ENCODE results near the gene HSF5.

DNA sequence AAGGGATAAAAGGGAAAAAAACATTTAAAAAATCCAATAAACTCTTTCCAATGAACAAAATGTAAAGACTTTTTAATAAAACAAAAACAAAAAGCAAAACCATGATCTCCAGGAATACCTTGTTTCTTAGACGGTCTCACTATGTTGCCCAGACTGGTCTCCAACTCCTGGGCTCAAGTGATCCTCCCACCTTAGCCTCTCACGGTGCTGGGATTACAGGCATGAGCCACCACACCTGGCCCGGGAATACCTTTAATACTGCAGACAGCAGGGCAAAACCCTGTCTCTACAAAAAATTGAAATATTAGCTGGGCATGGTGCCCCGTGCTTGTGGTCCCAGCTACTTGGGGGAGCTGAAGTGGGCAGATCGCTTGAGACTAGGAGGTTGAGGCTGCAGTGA is 78.8 kb downstream of the HSF5 start:
- TF ChIP-seq, protein P1, sequence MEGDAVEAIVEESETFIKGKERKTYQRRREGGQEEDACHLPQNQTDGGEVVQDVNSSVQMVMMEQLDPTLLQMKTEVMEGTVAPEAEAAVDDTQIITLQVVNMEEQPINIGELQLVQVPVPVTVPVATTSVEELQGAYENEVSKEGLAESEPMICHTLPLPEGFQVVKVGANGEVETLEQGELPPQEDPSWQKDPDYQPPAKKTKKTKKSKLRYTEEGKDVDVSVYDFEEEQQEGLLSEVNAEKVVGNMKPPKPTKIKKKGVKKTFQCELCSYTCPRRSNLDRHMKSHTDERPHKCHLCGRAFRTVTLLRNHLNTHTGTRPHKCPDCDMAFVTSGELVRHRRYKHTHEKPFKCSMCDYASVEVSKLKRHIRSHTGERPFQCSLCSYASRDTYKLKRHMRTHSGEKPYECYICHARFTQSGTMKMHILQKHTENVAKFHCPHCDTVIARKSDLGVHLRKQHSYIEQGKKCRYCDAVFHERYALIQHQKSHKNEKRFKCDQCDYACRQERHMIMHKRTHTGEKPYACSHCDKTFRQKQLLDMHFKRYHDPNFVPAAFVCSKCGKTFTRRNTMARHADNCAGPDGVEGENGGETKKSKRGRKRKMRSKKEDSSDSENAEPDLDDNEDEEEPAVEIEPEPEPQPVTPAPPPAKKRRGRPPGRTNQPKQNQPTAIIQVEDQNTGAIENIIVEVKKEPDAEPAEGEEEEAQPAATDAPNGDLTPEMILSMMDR (conservative IDR thresholded peaks at IDR 0.05; ENCODE audit: low read length), result no peak
- TF ChIP-seq EZH2phosphoT487 (IDR thresholded peaks at IDR 0.05; ENCODE audit: borderline replicate concordance, low read depth, low read length), result no peak
